Measurements from ENCODE around the gene PDE11A.

- TF ChIP-seq CTCF (IDR thresholded peaks at IDR 0.05) (no peak), POLR2A (IDR thresholded peaks at IDR 0.05) (no peak)
Observed at GRCh38 chr2:177692042-177692782, 380.4 kb downstream of the PDE11A start.
